BJ (cell line): Measurements from ENCODE around the gene FIBP. TPM values are rescaled to one million over a fixed set of nuclear protein-coding genes. Genes with fewer than 3 reads are reported as not detected.

ENCODE experiments used
- CTCF ChIA-PET: fragments of 350-600 bp; formaldehyde crosslinking; extraction: SDS; loops from one replicate; lab custom pipeline; 2021; ENCODE audit warnings: antibody characterized with exemption, inconsistent platforms; lab: Yijun Ruan, JAX
- POLR2A ChIA-PET: fragments of 300-600 bp; sonication (Branson Sonifier 250); formaldehyde crosslinking; extraction: SDS; loops from one replicate; lab custom pipeline; 2021; ENCODE audit warnings: antibody characterized with exemption; lab: Charles Lee
- DNase-seq: peaks from one replicate; pipeline ENCODE4 v3.0.0-alpha.2; 2011; ENCODE audit warnings: low read depth
- H3K27me3 ChIP-seq: 2 replicates; pipeline ENCODE4 v1.6.0; 2011; ENCODE audit warnings: low read length; ENCODE audit not compliant: control insufficient read depth, insufficient read depth
- H3K36me3 ChIP-seq: 2 replicates; pipeline ENCODE4 v1.5.1; 2011; ENCODE audit warnings: low read length; ENCODE audit not compliant: control insufficient read depth, insufficient read depth
- H3K4me3 ChIP-seq: 2 replicates; pipeline ENCODE4 v1.5.1; 2011; ENCODE audit warnings: low read depth, mild to moderate bottlenecking, control low read depth, low read length
- polyA plus RNA-seq: library from polyadenylated mRNA; depleted of rRNA; stranded (reverse); fragments of >200 nt; gene quantifications from 2 replicates; pipeline ENCODE4 v1.2.3, GENCODE V29; 2011
- TF ChIP-seq, protein P1 (sequence below): IDR thresholded peaks from 2 replicates; pipeline ENCODE4 v1.5.1; 2011; ENCODE audit warnings: low read depth, mild to moderate bottlenecking, control low read depth, inconsistent platforms, low read length, moderate library complexity; ENCODE audit not compliant: insufficient read depth

The FIBP gene
- polyA plus RNA-seq, 1 experiment: 199 TPM

DNA sequence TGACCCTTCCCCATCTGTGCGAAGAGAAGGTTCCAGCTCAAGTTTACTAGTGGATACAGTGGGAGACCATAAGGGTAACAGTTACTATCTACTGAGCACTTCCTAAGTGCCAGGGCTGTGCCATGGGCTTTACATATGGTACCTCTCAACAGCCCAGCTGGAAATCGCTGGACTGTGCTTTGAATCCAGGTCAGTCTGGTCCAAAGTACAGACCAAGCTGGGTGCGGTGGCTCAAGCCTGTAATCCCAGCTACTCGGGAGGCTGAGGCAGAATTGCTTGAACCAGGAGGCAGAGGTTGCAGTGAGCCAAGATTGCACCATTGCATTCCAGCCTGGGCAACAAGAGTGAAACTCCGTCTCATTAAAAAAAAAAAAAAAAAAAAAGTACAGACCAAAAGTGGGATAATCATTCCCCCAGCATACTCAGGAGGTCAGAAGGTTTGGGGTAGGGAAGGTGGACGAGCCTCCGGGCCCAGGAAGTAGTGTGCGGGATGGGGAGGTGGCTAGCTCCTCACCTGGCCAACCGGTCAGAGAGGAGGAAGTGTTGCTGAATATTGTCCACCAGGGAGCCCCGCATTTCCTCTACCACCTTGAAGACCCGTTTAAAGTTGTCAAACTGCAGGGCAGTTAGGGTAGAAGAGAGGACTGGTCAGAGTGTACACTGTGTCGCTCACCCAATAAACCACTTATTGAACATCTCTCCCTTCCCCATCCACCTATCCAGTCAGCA is 2.3 kb downstream of the FIBP start:
- TF ChIP-seq, protein P1, sequence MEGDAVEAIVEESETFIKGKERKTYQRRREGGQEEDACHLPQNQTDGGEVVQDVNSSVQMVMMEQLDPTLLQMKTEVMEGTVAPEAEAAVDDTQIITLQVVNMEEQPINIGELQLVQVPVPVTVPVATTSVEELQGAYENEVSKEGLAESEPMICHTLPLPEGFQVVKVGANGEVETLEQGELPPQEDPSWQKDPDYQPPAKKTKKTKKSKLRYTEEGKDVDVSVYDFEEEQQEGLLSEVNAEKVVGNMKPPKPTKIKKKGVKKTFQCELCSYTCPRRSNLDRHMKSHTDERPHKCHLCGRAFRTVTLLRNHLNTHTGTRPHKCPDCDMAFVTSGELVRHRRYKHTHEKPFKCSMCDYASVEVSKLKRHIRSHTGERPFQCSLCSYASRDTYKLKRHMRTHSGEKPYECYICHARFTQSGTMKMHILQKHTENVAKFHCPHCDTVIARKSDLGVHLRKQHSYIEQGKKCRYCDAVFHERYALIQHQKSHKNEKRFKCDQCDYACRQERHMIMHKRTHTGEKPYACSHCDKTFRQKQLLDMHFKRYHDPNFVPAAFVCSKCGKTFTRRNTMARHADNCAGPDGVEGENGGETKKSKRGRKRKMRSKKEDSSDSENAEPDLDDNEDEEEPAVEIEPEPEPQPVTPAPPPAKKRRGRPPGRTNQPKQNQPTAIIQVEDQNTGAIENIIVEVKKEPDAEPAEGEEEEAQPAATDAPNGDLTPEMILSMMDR: no peak
- H3K36me3 ChIP-seq: peaks cover 26% of the 10 kb centered on the region
- CTCF ChIA-PET: interaction anchor here (1.0 to 11.7 kb wide), 15 partner anchors 9 to 174 kb away, joined by 3 to 130 read pairs (median 9); partner anchors contain the start of genes EFEMP2, FOSL1, KAT5 and MUS81
- POLR2A ChIA-PET: interaction anchor here (0.6 kb wide), 1 partner anchor 9 kb away, joined by 3 read pairs; no protein-coding TSS in a partner anchor
- no peaks in the 10 kb centered on the region for H3K27me3 ChIP-seq
- H3K4me3 ChIP-seq: no peak overlapping the region
- DNase-seq: no peak

DNA sequence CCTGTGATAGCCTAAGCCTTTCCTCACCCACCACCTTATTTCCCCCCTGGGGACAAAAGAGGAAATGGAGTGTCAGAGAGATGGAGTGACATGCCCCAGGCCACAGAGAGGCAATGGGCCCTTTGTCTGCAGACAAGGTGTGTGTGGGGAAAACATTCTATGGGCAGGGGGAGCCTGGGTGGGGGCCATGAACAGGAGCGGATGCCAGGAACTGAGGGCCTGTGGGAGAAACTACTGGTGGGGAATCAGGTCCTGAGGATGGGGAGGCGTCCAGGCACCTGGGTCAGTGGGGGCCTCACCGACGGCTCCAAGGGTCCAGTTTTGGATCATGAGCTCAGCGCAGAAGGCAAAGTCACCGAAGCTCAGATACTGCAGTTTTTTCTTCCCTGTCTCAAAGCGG is 3.0 kb downstream of the FIBP start:
- H3K27me3 ChIP-seq: no peaks in the 10 kb centered on the region
- CTCF ChIA-PET: interaction anchor here (0.6 to 11.7 kb wide), 26 partner anchors 9 to 192 kb away, joined by 3 to 130 read pairs (median 8); partner anchors contain the start of genes C11orf68, CST6, EFEMP2 and FOSL1
- DNase-seq: no peak
- H3K36me3 ChIP-seq: peaks cover 26% of the 10 kb centered on the region
- POLR2A ChIA-PET: interaction anchor here (0.6 kb wide), 1 partner anchor 380 kb away, joined by 3 read pairs; no protein-coding TSS in a partner anchor
- H3K4me3 ChIP-seq: no peak overlapping the region
- TF ChIP-seq, protein P1: no peak

DNA sequence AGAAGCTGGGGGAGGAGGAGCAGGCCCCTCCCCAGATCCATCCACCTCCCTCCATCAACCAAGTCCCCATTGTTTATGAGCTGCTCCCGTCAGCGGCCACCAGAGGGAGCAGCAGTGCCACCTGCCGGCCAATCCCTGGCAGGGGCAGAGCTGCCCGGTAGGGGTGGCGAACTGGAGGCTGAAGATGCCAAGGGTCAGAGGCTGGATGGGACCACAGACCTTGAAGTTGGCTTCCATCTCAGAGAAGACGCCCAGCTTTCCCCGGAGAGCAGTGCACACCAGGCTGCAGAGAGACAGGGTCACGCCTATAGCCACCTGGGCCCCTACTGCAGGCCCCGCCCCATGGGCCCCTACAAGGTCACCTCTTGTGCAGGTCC is 3.6 kb downstream of the FIBP start:
- H3K36me3 ChIP-seq: peaks cover 26% of the 10 kb centered on the region
- POLR2A ChIA-PET: interaction anchor here (0.6 kb wide), 1 partner anchor 379 kb away, joined by 3 read pairs; no protein-coding TSS in a partner anchor
- DNase-seq: no peak
- TF ChIP-seq, protein P1: peak; percentile 100
- no peak overlapping the region for H3K4me3 ChIP-seq
- H3K27me3 ChIP-seq: no peaks in the 10 kb centered on the region
- CTCF ChIA-PET: interaction anchor here (0.6 to 11.7 kb wide), 35 partner anchors 8 to 514 kb away, joined by 3 to 130 read pairs (median 6); partner anchors contain the start of genes C11orf68, CST6, EFEMP2 and FOSL1

DNA sequence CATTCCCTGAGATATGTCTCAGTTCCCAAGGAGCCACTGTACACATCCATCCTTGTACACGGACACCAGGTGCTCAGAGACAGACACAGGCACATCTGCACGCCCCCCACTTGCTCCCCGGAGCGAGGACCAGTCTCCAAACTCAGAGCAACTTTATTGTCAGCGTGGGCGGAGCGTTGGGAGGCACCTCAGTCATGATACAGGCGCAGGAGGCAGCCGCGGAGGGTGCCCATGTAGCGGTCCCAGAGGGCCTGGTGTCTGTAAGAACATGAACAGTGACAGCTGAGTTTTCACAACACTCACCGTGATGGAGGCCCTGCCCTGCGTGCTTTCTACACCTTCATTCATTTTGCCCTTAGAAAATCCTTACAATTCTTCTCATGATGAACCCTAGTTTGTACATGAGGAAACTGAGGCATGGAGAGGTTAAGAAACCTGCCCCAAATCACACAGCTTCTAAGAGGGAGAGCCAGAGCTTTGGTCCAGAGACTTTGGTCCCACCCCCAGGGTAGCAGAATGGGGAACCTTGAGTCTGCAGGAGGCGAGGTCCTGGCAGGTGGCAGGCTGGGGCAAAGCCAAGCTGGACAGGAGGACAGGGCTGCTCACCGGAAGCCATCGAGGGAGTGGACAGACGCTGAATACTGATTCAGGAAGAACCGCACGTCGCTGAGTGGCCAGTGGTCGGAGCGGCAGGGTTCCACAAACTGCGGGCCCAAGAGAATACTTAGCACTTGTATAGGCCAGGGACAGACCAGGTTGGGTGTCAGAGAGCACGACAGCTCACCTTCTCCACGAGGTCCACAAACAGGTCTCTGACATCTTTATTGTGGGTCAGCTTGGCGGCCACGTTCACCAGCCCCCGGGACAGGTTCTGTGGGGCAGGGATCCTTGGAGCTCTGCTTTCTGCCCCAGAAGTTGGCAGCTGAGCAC is 4.2 kb downstream of the FIBP start:
- CTCF ChIA-PET: interaction anchor here (0.6 to 11.7 kb wide), 37 partner anchors 7 to 513 kb away, joined by 3 to 130 read pairs (median 6); partner anchors contain the start of genes C11orf68, CST6, EFEMP2 and FOSL1
- Histone ChIP-seq H3K4me3 (no peak overlapping the region), H3K36me3 (peaks cover 26% of the 10 kb centered on the region), H3K27me3 (no peaks in the 10 kb centered on the region)
- POLR2A ChIA-PET: no interaction called here
- TF ChIP-seq, protein P1: no peak
- no peak for DNase-seq
